OCI-M1 (cell line): ENCODE measurements around the gene SHCBP1L.

Experiments
- DNase-seq: peaks from one replicate; lab custom pipeline; 2025; lab: John Stamatoyannopoulos, UW

SHCBP1L gene

DNA sequence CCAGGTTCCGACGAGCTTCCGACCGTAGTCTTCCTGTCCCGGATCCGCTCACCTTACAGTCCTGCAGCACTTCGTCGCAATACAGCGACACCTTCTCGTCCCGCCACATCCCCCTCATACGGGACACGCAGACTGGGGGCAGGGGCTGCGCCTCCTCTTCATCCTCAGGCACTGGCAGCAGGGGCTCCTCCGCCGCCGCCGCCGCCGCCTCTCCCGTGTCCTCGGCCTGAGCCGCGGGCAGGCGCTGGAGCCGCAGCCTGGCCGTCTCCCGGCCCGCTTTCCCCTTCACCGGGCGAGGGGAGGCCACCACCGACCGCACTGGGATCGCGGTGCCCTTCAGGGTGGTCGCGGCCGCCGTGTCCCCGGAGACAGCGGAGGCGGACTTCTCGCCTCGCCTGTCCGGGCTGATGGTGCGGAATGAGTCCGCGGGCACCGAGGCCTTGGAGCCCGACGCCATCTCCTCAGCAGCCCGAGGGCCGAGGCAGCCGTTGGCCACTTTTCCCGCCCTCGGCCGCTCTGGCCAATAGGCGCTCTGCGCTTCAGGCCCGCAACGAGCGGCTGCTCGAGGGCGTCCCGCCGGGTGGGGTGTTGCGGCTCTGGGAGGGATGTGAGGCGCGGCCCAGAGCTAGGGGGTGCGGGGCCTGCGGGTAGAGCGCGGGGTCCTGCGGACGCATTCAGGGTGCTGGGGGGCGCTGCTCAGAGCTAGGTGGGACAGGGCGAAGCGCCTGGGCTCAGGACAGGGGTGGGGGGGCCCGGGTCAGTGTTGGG lies at the start of gene SHCBP1L:
Gene SHCBP1L (minus strand): TSS at position 490 of the 768 bp plus-strand sequence. CDS start 33 bp downstream, at position 457.
- no peak for DNase-seq

DNA sequence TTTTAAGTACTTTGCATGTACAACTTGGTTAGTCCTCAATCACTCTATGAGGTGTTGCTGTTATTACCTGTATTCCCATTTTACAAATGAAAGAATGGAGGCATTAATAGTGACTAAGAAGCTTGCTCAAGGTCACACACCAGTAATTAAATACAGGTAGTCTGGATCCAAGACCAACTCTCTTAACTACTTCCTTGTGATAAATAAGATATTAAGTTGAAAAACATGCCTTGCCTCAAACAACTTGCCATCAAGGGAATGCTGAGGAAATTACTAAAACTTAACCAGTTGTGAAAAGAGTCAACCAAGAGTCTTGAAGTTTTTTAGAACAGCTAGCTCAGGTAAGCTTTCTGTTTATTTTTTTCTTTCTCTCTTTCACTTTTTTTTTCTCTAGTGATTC lies 49.3 kb upstream of the SHCBP1L start:
- no peak for DNase-seq

DNA sequence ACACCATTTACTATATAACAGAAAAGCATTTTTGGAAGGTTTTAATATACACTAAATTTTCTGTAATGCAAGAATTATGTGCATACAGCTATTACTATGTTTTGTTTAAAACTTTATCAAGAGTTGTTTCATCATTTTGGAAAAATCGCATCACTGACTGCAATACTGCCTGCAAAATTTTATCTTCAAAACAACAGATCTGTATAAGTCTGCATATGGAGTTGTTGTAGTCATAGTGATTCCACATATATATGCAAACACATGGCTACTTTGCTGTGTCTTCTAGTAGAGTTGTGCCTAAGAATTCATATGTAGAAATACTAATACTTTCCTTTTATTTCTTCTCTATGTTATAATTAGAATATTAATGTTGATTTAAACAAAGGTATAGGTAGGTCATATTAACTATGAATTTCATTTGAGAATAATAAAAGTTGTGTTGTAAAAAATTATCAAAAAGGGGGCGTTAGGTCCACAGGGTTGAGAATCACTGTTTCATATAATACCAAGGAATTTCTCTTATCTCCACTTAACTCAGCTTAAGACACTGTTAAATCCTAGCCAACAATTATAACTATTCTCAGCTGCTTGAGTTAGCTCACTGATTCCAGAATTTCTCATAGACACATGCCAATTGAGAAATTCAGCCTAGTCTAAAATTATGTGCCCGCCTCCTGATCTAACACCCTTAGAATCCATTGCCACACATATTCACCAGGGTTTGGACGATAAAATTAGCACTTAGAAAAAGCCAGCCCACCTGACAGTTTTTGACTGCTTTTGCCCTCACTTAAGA lies 47.4 kb upstream of the SHCBP1L start:
- no peak for DNase-seq

- no peak for DNase-seq
Measured at GRCh38 chr1:182998482-182998881, 45.5 kb upstream of the SHCBP1L start.

DNA sequence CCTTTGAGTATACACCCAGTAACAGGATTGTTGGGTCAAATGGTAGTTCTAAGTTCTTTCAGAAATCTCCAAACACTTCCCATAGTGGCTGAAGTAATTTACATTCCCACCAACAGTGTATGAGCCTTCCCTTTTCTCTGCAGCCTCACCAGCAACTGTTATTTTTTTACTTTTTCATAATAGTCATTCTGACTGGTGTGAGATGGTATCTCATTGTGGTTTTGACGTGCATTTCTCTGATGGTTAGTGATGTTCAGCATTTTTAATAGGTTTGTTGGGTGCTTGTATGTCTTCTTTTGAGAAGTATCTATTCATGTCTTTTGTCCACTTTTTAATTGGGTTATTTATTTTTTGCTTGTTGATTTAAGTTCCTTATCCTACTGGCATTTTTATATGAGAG lies 43.9 kb upstream of the SHCBP1L start:
- DNase-seq: peak; percentile 64

- DNase-seq: peak; percentile 89
Measured at GRCh38 chr1:182995894-182996293, 42.9 kb upstream of the SHCBP1L start.

DNA sequence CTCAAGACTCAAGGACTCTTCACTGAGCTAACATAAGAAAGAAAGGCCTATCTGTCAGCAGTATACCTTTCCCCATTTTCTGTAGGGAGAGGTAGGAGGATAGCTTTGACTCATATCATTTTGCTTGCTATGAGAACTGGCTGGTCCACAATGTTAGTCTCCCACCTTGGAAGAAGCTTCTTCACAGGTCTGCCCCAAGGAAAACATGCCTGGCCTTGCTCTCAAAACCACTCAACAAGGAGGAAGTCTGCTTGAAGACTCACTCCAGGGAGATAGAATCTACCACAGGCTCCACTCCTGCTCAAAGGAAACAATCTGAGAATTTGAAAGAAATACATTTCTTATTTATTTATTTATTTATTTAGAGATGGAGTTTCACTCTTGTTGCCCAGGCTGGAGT lies 40.8 kb upstream of the SHCBP1L start:
- peak; percentile 48 for DNase-seq

- no peak for DNase-seq
Measured at GRCh38 chr1:182990413-182991144, 37.6 kb upstream of the SHCBP1L start.

- DNase-seq: no peak
Measured at GRCh38 chr1:182985876-182986275, 32.9 kb upstream of the SHCBP1L start.

DNA sequence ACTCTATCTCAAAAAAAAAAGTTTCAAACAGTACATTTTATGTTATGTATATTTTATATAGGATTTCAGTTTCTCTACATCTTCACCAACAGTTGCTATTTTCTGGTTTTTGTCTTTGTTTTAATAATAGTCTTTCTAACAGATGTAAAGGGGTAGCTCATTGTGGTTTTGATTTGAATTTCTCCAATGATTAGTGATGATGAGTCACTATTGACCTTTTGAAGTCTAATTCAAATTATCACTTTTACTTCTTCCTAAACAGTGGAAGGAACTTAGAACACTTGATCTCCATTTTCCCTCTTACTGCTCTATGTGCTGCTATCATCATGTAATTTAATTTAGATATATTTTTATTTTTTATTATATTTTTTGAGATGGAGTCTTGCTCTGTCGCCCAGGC lies 31.7 kb upstream of the SHCBP1L start:
- no peak for DNase-seq

GRCh38 chr1:182984138-182984537 lies 31.2 kb upstream of the SHCBP1L start:
- no peak for DNase-seq

DNA sequence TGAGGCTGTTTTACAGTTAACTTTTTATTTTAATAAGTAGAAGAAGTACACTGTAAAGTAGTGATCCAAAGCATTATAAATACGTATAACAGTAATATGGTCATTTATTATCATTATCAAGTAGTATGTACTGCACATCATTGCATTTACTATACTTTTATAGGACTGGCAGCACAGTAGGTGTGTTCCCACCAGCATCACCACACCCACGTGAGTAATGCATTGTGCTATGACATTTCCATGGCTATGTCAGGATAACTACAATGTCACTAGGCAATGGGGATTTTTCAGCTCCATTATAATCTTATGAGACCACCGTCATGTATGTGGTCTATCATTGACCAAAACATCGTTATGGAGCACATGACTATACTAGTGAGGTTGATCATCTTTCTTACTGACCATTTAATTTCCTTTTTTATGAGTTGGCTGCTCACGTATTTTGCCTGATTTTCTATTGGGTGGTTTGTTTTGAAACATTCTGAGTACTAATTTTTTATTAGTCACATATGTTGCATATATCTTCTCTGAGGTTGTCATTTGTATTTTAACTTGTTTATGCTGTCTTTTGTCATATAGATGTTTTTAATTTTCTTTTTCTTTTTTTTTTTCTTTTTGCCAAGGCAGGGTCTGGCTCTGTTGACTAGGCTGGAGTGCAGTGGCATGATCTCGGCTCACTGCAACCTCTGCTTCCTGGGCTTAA lies 25.3 kb upstream of the SHCBP1L start:
- no peak for DNase-seq

- no peak for DNase-seq
Measured at GRCh38 chr1:182977480-182977879, 24.5 kb upstream of the SHCBP1L start.

GRCh38 chr1:182974506-182975191 lies 21.7 kb upstream of the SHCBP1L start:
- DNase-seq: no peak

DNA sequence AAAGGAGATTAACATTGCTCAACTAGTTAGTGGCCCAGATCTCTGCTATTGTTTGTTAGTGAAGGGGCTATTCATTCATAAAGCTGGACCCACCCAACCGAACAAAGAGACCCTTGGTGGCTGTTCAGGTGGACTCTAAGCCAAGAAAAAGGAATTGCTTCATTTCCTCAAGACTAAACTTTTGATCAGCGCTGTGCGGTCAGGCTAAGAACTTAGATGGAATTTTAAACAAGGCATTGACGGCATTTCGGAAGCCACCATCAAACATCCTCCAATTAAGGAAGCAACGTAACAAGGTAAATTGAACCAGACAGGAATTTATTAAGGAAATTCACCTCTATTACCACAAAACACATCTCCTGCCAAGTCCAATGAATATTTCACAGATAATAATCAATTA lies 19.9 kb upstream of the SHCBP1L start:
- DNase-seq: no peak

- no peak for DNase-seq
Measured at GRCh38 chr1:182972231-182972630, 19.3 kb upstream of the SHCBP1L start.

DNA sequence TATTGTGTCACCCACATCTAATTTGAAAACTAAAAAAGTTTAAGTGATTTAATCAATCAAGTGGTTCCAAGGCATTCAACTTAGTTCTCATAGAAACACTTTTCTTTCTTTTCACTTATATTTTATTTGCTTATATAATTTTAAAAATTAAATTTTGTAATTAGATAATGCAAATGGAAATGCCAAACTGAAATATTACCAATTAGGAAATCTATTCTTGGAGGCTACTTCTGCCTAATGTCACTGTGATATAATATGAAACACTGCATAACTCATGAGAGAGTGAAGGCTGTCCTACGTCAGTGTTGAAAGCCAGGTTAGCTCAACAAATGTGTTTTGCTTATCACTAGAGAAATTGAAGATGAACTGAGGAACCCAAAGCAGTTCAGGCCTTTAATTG lies 18.3 kb upstream of the SHCBP1L start:
- no peak for DNase-seq

DNA sequence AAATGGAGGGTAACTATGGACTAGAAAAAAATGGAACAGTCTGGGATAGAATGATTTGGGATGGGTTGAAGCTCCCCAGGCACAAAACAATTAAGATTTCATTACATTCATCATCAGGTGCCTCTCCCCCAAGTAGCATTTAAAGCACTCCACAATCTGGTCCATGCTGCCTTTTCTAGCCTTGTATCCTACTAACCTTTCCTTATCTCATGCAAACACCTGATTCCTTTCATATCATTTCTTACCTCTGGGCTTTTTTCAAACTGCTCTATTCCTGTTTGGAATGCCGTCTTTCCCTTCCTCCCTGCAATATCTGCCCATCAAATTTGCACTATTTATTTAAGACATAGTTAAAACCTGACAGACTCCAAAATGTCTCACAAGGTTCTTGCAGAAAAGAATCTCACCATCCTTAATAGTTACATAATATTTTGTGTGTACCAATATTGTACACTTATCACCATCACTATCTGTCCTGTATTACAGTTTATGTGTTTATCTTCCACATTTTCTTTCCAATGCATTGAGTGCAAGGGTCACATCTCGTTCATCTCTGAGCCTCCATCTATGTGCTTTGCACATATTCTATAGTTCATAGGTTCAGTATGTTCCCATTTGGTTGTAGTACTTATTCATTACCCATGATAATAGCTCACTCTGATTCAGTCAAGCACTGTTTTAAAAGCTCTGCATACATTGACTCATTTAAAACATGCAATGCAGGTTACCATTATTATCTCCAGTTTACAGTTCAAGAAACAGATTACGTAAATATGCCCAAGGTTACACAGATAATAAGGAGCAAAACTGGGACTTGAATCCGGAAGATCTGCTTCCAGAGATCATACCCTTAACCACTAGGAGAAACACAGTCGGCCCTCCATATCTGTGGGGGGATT lies 16.1 kb upstream of the SHCBP1L start:
- DNase-seq: no peak

- DNase-seq: no peak
Measured at GRCh38 chr1:182968151-182968741, 15.3 kb upstream of the SHCBP1L start.

DNA sequence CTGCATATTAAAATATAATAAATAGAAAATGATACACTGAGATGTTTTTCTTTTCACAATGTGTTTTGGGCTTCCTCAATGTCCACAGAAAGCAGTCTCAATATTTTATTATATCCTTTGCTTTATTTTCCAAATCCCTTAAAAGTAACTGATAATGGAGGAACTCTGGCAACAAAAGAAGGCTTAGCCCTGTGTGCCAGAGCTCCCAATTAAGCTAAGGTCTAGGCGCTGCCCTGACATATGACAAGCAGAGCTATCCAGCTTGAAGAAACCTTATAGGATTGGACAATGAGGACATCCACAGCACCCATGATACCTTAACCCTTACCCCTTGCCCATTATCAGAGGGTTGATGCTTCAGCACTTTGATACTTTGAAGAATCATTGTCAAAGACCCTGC lies 12.9 kb upstream of the SHCBP1L start:
- no peak for DNase-seq
